AG04449 (cell line): ENCODE data around the gene GMDS.

Experiments used
- CTCF ChIA-PET: fragments of 350-600 bp; formaldehyde crosslinking; extraction: SDS; loops from one replicate; lab custom pipeline; 2021; ENCODE audit warnings: antibody characterized with exemption; lab: Yijun Ruan, JAX
- POLR2A ChIA-PET: fragments of 400-600, 350-600 bp; formaldehyde crosslinking; extraction: SDS; loops from one replicate; lab custom pipeline; 2020; ENCODE audit warnings: antibody characterized with exemption, inconsistent platforms; lab: Yijun Ruan, JAX
- DNase-seq: peaks from one replicate; pipeline ENCODE4 v3.0.0-alpha.2; 2010; ENCODE audit warnings: low read depth, low spot score
- H3K4me3 ChIP-seq: 2 replicates; pipeline ENCODE4 v1.5.1; 2011; ENCODE audit warnings: low read depth, mild to moderate bottlenecking, control low read depth, low read length
- TF ChIP-seq, protein P1 (sequence below): IDR thresholded peaks from one replicate; pipeline ENCODE4 v1.5.1; 2011; ENCODE audit warnings: mild to moderate bottlenecking, moderate library complexity, low read length, control low read depth, inconsistent platforms; ENCODE audit not compliant: insufficient read depth; ENCODE audit errors: missing control alignments

GMDS gene

DNA sequence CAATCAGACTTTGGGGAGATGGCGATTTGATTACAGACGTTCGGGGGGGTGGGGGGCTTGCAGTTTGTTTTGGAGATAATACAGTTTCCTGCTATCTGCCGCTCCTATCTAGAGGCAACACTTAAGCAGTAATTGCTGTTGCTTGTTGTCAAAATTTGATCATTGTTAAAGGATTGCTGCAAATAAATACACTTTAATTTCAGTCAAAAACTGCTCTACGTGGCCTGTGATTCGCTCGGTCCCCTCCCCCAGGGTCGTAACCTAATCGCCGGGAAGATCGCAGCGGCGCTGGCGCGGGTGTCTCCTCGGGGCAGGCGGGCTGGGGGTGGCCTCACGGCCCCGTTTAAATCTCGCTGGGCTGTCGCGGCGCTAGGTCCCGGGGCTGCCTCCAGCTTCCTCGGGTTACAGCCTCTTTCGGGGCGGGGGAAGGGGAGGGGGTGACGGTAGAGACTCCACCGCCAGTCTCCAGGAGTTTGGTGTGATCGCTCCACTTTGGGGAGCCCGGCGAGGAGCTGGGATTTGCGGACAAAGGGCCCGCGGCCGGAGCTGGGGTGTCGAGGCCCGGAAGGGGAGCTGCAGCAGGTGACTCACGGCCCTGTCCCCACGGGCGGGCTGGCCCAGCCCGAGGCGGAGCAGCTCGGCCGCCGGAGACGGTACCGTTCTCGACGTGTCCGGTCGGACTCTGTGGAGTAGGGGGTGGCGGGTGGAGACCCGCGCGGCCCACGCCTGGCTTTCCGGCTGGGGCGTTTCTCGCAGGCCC is 631.5 kb downstream of the GMDS start:
- ChIA-PET CTCF (interaction anchor here (1.5 kb wide), 3 partner anchors 16 to 491 kb away, joined by 3 to 5 read pairs (median 4); no protein-coding TSS in a partner anchor), POLR2A (interaction anchor here (1.0 kb wide), 1 partner anchor 11 kb away, joined by 5 read pairs; no protein-coding TSS in a partner anchor)
- no peak for DNase-seq
- peak overlapping the region; percentile 72 for H3K4me3 ChIP-seq
- TF ChIP-seq, protein P1, sequence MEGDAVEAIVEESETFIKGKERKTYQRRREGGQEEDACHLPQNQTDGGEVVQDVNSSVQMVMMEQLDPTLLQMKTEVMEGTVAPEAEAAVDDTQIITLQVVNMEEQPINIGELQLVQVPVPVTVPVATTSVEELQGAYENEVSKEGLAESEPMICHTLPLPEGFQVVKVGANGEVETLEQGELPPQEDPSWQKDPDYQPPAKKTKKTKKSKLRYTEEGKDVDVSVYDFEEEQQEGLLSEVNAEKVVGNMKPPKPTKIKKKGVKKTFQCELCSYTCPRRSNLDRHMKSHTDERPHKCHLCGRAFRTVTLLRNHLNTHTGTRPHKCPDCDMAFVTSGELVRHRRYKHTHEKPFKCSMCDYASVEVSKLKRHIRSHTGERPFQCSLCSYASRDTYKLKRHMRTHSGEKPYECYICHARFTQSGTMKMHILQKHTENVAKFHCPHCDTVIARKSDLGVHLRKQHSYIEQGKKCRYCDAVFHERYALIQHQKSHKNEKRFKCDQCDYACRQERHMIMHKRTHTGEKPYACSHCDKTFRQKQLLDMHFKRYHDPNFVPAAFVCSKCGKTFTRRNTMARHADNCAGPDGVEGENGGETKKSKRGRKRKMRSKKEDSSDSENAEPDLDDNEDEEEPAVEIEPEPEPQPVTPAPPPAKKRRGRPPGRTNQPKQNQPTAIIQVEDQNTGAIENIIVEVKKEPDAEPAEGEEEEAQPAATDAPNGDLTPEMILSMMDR: no peak

DNA sequence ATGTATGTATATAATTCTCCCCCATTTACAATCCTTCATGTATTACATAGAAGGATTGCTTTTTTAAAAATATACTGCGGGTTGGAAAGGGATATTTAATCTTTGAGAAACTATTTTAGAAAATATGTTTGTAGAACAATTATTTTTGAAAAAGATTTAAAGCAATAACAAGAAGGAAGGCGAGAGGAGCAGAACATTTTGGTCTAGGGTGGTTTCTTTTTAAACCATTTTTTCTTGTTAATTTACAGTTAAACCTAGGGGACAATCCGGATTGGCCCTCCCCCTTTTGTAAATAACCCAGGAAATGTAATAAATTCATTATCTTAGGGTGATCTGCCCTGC is 632.1 kb downstream of the GMDS start:
- peak overlapping the region; percentile 72 for H3K4me3 ChIP-seq
- DNase-seq: no peak
- ChIA-PET CTCF (interaction anchor here (1.1 to 3.7 kb wide), 5 partner anchors 13 to 740 kb away, joined by 3 to 33 read pairs (median 13); no protein-coding TSS in a partner anchor), POLR2A (no interaction called here)
- TF ChIP-seq, protein P1: no peak

DNA sequence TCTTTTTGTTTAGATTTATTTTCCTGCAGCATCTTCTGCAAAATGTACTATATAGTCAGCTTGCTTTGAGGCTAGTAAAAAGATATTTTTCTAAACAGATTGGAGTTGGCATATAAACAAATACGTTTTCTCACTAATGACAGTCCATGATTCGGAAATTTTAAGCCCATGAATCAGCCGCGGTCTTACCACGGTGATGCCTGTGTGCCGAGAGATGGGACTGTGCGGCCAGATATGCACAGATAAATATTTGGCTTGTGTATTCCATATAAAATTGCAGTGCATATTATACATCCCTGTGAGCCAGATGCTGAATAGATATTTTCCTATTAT is 632.5 kb downstream of the GMDS start:
- CTCF ChIA-PET: interaction anchor here (0.7 to 3.7 kb wide), 7 partner anchors 14 to 1021 kb away, joined by 3 to 33 read pairs (median 5); no protein-coding TSS in a partner anchor
- DNase-seq: no peak
- H3K4me3 ChIP-seq: peak overlapping the region; percentile 72
- TF ChIP-seq, protein P1: no peak
- POLR2A ChIA-PET: interaction anchor here (1.2 kb wide), 1 partner anchor 73 kb away, joined by 3 read pairs; no protein-coding TSS in a partner anchor

DNA sequence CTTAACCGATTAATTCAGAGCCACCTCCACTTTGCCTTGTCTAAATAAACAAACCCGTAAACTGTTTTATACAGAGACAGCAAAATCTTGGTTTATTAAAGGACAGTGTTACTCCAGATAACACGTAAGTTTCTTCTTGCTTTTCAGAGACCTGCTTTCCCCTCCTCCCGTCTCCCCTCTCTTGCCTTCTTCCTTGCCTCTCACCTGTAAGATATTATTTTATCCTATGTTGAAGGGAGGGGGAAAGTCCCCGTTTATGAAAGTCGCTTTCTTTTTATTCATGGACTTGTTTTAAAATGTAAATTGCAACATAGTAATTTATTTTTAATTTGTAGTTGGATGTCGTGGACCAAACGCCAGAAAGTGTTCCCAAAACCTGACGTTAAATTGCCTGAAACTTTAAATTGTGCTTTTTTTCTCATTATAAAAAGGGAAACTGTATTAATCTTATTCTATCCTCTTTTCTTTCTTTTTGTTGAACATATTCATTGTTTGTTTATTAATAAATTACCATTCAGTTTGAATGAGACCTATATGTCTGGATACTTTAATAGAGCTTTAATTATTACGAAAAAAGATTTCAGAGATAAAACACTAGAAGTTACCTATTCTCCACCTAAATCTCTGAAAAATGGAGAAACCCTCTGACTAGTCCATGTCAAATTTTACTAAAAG is 633.0 kb downstream of the GMDS start:
- DNase-seq: no peak
- CTCF ChIA-PET: interaction anchor here (0.6 to 3.7 kb wide), 17 partner anchors 14 to 1022 kb away, joined by 3 to 33 read pairs (median 4); no protein-coding TSS in a partner anchor
- H3K4me3 ChIP-seq: peak overlapping the region; percentile 72
- POLR2A ChIA-PET: interaction anchor here (1.2 to 1.3 kb wide), 2 partner anchors 74 to 209 kb away, joined by 3 to 4 read pairs; no protein-coding TSS in a partner anchor
- TF ChIP-seq, protein P1: no peak

DNA sequence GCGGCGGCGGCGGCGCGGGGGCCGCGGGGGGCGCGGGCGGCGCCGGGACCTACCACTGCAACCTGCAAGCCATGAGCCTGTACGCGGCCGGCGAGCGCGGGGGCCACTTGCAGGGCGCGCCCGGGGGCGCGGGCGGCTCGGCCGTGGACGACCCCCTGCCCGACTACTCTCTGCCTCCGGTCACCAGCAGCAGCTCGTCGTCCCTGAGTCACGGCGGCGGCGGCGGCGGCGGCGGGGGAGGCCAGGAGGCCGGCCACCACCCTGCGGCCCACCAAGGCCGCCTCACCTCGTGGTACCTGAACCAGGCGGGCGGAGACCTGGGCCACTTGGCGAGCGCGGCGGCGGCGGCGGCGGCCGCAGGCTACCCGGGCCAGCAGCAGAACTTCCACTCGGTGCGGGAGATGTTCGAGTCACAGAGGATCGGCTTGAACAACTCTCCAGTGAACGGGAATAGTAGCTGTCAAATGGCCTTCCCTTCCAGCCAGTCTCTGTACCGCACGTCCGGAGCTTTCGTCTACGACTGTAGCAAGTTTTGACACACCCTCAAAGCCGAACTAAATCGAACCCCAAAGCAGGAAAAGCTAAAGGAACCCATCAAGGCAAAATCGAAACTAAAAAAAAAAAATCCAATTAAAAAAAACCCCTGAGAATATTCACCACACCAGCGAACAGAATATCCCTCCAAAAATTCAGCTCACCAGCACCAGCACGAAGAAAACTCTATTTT is 633.7 kb downstream of the GMDS start:
- DNase-seq: no peak
- ChIA-PET POLR2A (interaction anchor here (0.6 to 1.6 kb wide), 5 partner anchors 74 to 825 kb away, joined by 3 to 7 read pairs (median 3); no protein-coding TSS in a partner anchor), CTCF (interaction anchor here (0.6 to 3.7 kb wide), 20 partner anchors 14 to 743 kb away, joined by 3 to 33 read pairs (median 4); no protein-coding TSS in a partner anchor)
- peak overlapping the region; percentile 72 for H3K4me3 ChIP-seq
- TF ChIP-seq, protein P1: no peak
